ENCODE measurements around the gene LMOD1.

Gene LMOD1

DNA sequence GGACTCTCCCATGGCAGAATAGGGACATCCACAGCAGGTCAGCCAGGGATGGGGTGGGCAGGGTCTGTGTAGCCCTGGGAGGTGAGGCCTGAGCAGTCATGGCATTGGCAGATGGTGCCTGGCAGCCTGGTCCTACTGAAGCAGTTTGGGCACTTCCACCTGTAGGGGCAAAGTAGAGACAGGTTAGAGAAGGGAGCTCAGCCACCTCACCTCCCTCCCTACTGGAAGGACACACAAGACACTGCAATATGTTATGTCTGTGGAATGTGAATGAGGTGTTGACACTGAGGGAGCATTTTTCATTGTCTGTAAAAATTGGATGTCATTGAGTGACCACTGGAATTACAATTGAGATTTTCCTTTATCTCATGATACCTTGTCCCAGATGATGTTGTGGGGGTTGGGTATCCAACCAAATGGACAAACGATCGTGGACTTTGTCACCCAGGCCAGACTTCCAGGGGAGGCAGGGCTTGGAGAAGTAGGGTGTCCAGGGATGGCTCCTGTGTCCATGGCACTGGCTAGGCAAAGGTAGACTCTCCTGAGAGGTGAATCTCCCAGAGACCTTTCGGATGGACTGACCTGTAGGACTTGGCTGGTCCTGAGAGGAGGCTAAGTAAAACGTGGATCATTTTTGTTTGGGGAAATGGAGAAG, 48.0 kb downstream of the LMOD1 start:
- H3K4me3 ChIP-seq (ENCODE audit: low read length): no peak overlapping the region
- DNase-seq (ENCODE audit: low read depth): no peak
- TF ChIP-seq CTCF (conservative IDR thresholded peaks at IDR 0.05; ENCODE audit: low read length): no peak

DNA sequence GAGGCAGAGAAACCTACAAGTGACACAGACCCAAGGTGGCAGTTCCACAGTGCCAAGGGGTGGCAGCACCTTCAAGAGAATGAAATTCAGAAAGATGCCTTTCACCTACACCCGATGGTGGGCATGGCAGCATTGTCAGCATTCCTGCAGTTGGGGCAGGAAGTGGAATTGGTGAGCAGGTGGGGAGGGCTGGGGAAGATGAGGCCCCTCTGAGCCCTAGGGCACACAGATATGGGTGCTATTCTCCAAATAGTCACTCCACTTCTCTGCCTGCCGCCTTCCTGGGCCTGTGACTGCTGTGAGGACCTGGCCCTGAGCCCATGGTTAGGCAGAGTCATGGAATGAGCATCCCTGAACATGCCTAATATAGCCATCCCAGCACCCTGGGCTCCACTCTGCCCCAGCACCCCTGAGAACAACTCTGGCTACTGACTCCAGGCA, 49.4 kb downstream of the LMOD1 start:
- no peak overlapping the region for H3K4me3 ChIP-seq (ENCODE audit: low read length)
- peak; percentile 21 for TF ChIP-seq CTCF (conservative IDR thresholded peaks at IDR 0.05; ENCODE audit: low read length)
- DNase-seq (ENCODE audit: low read depth): peak; percentile 80

DNA sequence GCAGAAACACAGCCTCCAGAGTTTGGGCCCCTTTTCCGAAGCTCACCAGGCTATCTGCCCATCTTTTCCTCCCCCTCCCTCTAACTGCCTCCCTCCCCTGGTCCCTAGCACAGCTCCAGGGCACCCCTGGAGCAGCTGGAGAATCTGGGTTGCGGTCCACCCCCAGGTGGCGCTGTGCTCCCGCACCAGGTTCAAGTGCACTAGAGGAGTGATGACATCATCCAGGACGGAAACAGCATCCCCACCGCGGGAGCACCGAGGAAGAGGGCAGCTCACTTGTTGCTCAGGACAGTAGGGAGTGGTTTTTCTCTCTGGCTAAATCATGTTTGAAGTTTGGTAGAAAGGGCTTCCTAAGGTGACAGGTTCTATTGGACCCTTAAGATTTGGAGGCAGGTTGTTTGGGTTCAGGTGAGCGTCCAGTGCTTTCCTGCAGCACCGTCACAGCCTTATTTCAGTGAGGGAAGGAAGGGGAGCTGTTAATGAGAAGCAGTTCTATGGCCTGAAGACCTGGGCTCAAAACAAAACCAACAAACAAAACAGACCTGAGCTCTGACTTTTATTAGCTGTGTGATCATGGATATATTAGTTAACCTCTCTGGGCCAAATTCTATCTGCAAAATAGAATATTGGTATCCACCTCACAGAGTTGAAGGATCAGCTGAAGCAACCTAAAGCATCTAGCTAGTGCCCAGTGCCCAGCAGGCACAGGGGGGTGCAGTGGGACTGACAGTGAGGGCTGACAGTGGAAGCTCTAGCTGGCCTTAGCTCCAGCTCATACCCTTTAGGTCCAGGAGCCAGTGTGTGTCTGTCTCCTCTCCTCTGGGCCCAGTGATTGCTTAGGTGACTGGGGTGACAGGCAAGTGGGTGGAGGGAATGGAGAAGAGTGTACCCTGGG, 50.2 kb downstream of the LMOD1 start:
- H3K4me3 ChIP-seq (ENCODE audit: low read length): no peak overlapping the region
- TF ChIP-seq CTCF (conservative IDR thresholded peaks at IDR 0.05; ENCODE audit: low read length): peak; percentile 92

GRCh38 chr1:201895120-201895665, 51.2 kb downstream of the LMOD1 start:
- no peak for DNase-seq (ENCODE audit: low read depth)
- TF ChIP-seq CTCF (conservative IDR thresholded peaks at IDR 0.05; ENCODE audit: low read length): no peak
- H3K4me3 ChIP-seq (ENCODE audit: low read length): no peak overlapping the region

More for the DNA sequence above, 50.2 kb downstream of the LMOD1 start:
- peak; percentile 88 for DNase-seq (ENCODE audit: low read depth)

DNA sequence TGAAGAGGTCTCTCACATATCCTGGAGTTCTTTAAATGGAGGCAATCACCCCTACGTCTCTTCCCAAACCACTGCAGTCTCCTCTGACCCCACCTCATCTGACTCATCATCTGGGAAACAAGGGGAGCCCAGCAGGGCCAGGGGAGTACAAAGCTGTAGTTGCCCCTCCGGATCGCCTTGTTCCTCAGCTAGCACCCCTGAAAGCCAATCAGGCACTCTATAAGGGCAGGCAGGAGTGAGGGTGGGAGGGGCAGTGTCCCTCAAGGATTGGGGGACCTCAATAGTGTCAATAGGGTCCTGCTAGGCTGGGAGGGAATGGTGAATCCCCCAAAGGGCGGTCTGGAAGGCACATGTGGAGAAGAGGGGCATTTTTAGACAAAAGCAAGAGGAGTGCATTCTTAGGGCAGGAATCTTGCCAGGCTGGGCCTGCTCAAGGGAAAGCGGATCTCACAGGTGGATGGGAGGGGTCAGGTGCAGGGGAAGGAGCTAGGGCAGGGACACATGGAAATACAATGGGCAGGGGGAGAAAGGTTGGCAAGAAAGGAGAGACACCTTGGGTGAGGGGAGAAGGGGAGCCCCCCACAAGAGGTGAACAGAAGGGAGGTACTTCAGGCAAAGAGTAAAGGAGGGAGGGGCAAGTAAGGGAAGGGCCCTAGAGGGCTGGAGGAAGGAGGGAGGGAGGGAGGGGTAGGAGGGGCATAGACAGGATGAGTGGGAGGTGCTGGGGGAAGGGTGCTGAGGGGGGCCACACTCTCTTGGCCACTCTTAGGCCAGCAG, 51.8 kb downstream of the LMOD1 start:
- TF ChIP-seq CTCF (conservative IDR thresholded peaks at IDR 0.05; ENCODE audit: low read length): no peak
- DNase-seq (ENCODE audit: low read depth): no peak
- no peak overlapping the region for H3K4me3 ChIP-seq (ENCODE audit: low read length)

DNA sequence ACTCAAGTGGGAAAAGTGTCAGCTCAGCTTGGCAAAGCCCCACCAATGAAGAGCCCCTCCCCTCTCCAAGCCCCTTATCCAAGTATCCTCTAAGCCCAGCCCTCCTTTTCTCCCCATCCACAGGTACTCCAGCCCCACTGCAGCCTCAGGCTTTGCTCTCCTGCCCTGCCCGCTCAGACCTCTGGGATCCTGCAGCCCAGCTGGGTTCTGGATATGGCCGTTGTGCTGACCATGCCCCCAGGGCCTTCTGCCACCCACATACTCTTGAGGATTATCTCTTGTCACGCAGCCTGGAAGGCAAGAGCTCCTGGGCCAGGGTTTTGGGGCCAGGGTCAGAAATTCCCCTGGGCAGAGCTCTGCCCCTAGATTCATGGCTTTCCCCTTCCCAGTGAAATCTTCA, 52.9 kb downstream of the LMOD1 start:
- no peak for TF ChIP-seq CTCF (conservative IDR thresholded peaks at IDR 0.05; ENCODE audit: low read length)
- no peak for DNase-seq (ENCODE audit: low read depth)
- no peak overlapping the region for H3K4me3 ChIP-seq (ENCODE audit: low read length)
